Adrenal gland (tissue), 12 donors: ENCODE data around the gene DNAH12. TPM values are rescaled to one million over a fixed set of nuclear protein-coding genes. Genes with fewer than 3 reads are reported as not detected.

Experiments used
- DNase-seq, 7 donors: peaks; one replicate each; pipeline ENCODE4 v3.0.0-alpha.2; 2019 to 2020
- H3K27ac ChIP-seq, 5 donors: fragments of 200-600 bp; sonication (generic) in 4 of 5; 1 replicate in 3 of 5; 2 replicates in 2 of 5; pipeline versions ENCODE4 v1.5.1 to v1.8.0; 2016 to 2020; ENCODE audit warnings: mild to moderate bottlenecking in 1 of 5
- H3K27me3 ChIP-seq: fragments of 200-600 bp; 2 replicates; pipeline ENCODE4 v1.8.0; 2021
- H3K36me3 ChIP-seq, 2 donors: fragments of 200-600 bp; replicated peaks in 1 of 2; 1 replicate in 1 of 2; 2 replicates in 1 of 2; pipeline versions ENCODE4 v1.5.1 to v1.8.0; 2018 to 2022
- H3K4me1 ChIP-seq, 2 donors: fragments of 200-600 bp; replicated peaks in 1 of 2; 1 replicate in 1 of 2; 2 replicates in 1 of 2; pipeline versions ENCODE4 v1.5.1 to v1.8.0; 2018 to 2021
- H3K4me3 ChIP-seq, 4 donors: fragments of 200-600 bp; sonication (generic) in 3 of 4; one replicate each; pipeline ENCODE4 v1.5.1; 2016 to 2018
- H3K9me3 ChIP-seq, 3 donors: fragments of 200-600 bp; sonication (generic) in 1 of 3; replicated peaks in 1 of 3; 1 replicate in 2 of 3; 2 replicates in 1 of 3; pipeline versions ENCODE4 v1.5.1 to v1.8.0; 2016 to 2021
- POLR2A ChIP-seq, 2 donors: fragments of 450-650 bp; IDR thresholded peaks; one replicate each; pipeline ENCODE4 v1.6.1; 2017; ENCODE audit warnings: antibody characterized with exemption in 2 of 2, mild to moderate bottlenecking in 2 of 2, moderate library complexity in 1 of 2
- WGBS, 4 donors: extraction: QIAGEN DNeasy Blood & Tissue Kit in 2 of 4; methylation state at CpG; one replicate each; pipeline versions ENCODE4 v1.1.5 to v1.1.7; 2013 to 2017; 5-methylcytosine and 5-hydroxymethylcytosine counted together
- intact Hi-C, 2 donors: fragments of 100-400 bp; cut with DNase I; formaldehyde crosslinking; loops; one replicate each; pipeline versions ENCODE4 v1.14.1 to v1.15.0; 2022 to 2023
- polyA plus RNA-seq, 3 donors: library from polyadenylated mRNA; stranded (reverse); fragments of 200-250 nt in 2 of 3; fragments of 350-450 nt in 1 of 3; fragmentation: Illumina TruSeq in 1 of 3; extraction: RNeasy Lipid Tissue Mini Kit (QIAGEN cat#74804) in 1 of 3; gene quantifications; one replicate each; pipeline ENCODE4 v1.2.3, GENCODE V29; 2013 to 2014
- total RNA-seq, 9 donors: library from RNA; depleted of rRNA in 4 of 9; stranded (reverse); fragments of >200 nt in 4 of 9; fragments of 120-200 nt in 1 of 9; fragmentation: NEBNext Ultra II Directional in 1 of 9; extraction: Animal tissue kit (Norgen Biotek cat#: 25700) in 1 of 9; gene quantifications; one replicate each; pipeline versions ENCODE4 v1.1.0 to v1.2.4, GENCODE V29; 2013 to 2023
- TF ChIP-seq, protein P1 (sequence below), 6 experiments: fragments of 450-650 bp in 4 of 6; fragments of 200-600 bp in 2 of 6; sonication (generic) in 1 of 6; IDR thresholded peaks; 1 replicate in 5 of 6; 2 replicates in 1 of 6; pipeline versions ENCODE4 v1.5.1 to v1.8.0; 2016 to 2021; ENCODE audit warnings: antibody characterized with exemption in 6 of 6, mild to moderate bottlenecking in 2 of 6, moderate library complexity in 1 of 6
- donor health status: healthy with polysubstance abuse.
- donor health status: Bipolar disorder and iron deficiency.
- donor health status: DM: yes; HTN: yes; CAD: no.
- donor health status: DM: no; HTN: no; CAD: no.
- donor health status: DM: no; HTN: no; CAD: no.
- donor health status: DM: yes; HTN: yes; CAD: no.

DNAH12 gene
- total and polyA plus RNA-seq, 12 donors = 0.16 to 1.8 (median 0.58) TPM

DNA sequence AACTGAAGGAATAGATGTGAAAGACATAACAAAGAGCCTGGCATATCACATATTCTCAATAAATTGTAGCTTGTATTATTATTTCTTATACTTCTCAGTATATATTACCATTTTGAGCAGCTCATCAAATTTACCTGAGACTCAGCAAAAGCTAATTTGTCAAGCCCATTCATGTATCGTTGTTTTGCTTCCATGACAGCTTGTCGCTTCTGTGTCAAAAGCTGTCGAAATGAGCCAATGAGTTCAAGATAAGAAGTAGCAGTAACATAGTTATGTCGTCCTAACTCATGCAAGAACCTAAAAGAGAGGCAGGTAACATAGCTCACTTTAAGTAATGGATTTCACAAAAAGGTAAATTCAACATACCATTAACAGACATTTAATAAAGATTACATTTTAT is 157.8 kb downstream of the DNAH12 start:
- no peaks in the 10 kb centered on the region for H3K27me3 ChIP-seq
- WGBS, 4 donors = 76 to 85% (median 81%) methylated on average over 4 of the region's 4 CpGs
- TF ChIP-seq, protein P1, sequence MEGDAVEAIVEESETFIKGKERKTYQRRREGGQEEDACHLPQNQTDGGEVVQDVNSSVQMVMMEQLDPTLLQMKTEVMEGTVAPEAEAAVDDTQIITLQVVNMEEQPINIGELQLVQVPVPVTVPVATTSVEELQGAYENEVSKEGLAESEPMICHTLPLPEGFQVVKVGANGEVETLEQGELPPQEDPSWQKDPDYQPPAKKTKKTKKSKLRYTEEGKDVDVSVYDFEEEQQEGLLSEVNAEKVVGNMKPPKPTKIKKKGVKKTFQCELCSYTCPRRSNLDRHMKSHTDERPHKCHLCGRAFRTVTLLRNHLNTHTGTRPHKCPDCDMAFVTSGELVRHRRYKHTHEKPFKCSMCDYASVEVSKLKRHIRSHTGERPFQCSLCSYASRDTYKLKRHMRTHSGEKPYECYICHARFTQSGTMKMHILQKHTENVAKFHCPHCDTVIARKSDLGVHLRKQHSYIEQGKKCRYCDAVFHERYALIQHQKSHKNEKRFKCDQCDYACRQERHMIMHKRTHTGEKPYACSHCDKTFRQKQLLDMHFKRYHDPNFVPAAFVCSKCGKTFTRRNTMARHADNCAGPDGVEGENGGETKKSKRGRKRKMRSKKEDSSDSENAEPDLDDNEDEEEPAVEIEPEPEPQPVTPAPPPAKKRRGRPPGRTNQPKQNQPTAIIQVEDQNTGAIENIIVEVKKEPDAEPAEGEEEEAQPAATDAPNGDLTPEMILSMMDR (IDR thresholded peaks at IDR 0.05) = no peak
- TF ChIP-seq POLR2A (IDR thresholded peaks at IDR 0.05) = no peak
- intact Hi-C loops = no loop called here
- H3K36me3 ChIP-seq = no peaks in the 10 kb centered on the region
- no peaks in the 10 kb centered on the region for H3K9me3 ChIP-seq
- no peak overlapping the region for H3K27ac ChIP-seq
- DNase-seq = no peak
- H3K4me3 ChIP-seq = no peak overlapping the region
- H3K4me1 ChIP-seq = peaks cover 0 to 7% of the 10 kb centered on the region in 2 donors

DNA sequence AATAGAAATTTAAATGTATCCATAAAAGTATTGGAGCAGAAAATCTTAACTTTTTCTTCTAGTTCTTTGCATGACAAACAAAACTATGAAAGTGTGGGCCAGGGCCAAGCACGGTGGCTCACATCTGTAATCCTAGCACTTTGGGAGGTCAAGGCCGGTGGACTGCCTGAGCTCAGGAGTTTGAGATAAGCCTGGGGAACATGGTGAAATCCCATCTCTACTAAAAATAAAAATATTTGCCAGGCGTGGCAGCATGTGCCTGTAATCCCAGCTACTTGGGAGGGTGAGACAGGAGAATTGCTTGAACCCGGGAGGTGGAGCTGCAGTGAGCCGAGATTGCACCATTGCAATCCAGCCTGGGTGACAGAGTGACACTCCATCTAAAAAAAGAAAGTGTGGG is 158.6 kb downstream of the DNAH12 start:
- Histone ChIP-seq H3K27ac (no peak overlapping the region), H3K36me3 (no peaks in the 10 kb centered on the region), H3K4me3 (no peak overlapping the region), H3K4me1 (peaks cover 0 to 7% of the 10 kb centered on the region in 2 donors), H3K9me3 (no peaks in the 10 kb centered on the region), H3K27me3 (no peaks in the 10 kb centered on the region)
- DNase-seq = peak; percentile 40 to 89 (median 83)
- 44 to 60% (median 47%) methylated on average over 5 of the region's 5 CpGs for WGBS, 4 donors
- intact Hi-C loops = no loop called here
- TF ChIP-seq, protein P1 (IDR thresholded peaks at IDR 0.05) = no peak
- TF ChIP-seq POLR2A (IDR thresholded peaks at IDR 0.05) = no peak

- WGBS, 4 donors = 86 to 95% (median 94%) methylated on average over 1 to 2 of the region's 2 CpGs
- Histone ChIP-seq H3K9me3 (no peaks in the 10 kb centered on the region), H3K27ac (no peak overlapping the region), H3K27me3 (no peaks in the 10 kb centered on the region), H3K4me3 (no peak overlapping the region), H3K4me1 (peaks cover 0 to 7% of the 10 kb centered on the region in 2 donors), H3K36me3 (no peaks in the 10 kb centered on the region)
- intact Hi-C loops = no loop called here
- DNase-seq = no peak
- TF ChIP-seq POLR2A (IDR thresholded peaks at IDR 0.05) = no peak
- TF ChIP-seq, protein P1 (IDR thresholded peaks at IDR 0.05) = no peak
Measured at GRCh38 chr3:57383838-57384237, 160.3 kb downstream of the DNAH12 start.

DNA sequence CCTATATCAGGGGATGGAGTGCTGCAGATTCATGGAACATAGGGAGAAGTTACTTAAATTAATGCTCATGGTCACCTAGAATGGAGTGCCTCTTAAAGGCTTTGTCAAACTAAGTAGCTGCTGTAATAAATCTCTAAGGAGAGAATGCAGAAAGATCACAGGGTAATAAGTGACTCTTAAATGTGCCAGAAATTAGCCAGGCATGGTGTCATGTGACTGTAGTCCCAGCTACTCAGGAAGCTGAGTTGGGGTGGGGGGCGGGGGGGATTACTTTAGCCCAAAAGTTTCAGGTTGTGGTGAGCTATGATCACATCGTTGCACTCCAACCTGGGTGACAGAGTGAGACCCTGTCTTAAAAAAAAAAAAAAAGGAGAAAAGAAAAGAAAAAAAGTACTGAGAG is 160.7 kb downstream of the DNAH12 start:
- Histone ChIP-seq H3K9me3 (no peaks in the 10 kb centered on the region), H3K36me3 (no peaks in the 10 kb centered on the region), H3K4me3 (no peak overlapping the region), H3K27me3 (no peaks in the 10 kb centered on the region), H3K27ac (no peak overlapping the region), H3K4me1 (peaks cover 0 to 7% of the 10 kb centered on the region in 2 donors)
- 55 to 73% (median 63%) methylated on average over 2 of the region's 2 CpGs for WGBS, 4 donors
- intact Hi-C loops = no loop called here
- TF ChIP-seq POLR2A (IDR thresholded peaks at IDR 0.05) = no peak
- TF ChIP-seq, protein P1 (IDR thresholded peaks at IDR 0.05) = no peak
- no peak for DNase-seq
